ENCODE data around the gene ELSPBP1.

ELSPBP1 gene

GRCh38 chr19:47996230-47996727 lies 1.8 kb downstream of the ELSPBP1 start:
- TF ChIP-seq FOXM1 (IDR thresholded peaks at IDR 0.05; ENCODE audit: borderline replicate concordance, low read depth) = no peak
- no peak for TF ChIP-seq TCF12 (IDR thresholded peaks at IDR 0.05; ENCODE audit: low read depth)
- TF ChIP-seq EP300 (IDR thresholded peaks at IDR 0.05; ENCODE audit: borderline replicate concordance) = no peak
- TF ChIP-seq EGR1 (IDR thresholded peaks at IDR 0.05) = no peak
- no peak for TF ChIP-seq TAF1 (IDR thresholded peaks at IDR 0.05; ENCODE audit: low read depth)
- TF ChIP-seq, protein P1, sequence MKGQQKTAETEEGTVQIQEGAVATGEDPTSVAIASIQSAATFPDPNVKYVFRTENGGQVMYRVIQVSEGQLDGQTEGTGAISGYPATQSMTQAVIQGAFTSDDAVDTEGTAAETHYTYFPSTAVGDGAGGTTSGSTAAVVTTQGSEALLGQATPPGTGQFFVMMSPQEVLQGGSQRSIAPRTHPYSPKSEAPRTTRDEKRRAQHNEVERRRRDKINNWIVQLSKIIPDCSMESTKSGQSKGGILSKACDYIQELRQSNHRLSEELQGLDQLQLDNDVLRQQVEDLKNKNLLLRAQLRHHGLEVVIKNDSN (IDR thresholded peaks at IDR 0.05) = no peak
- TF ChIP-seq CREB1 (IDR thresholded peaks at IDR 0.05; ENCODE audit: low read depth) = no peak
- TF ChIP-seq NFIC (IDR thresholded peaks at IDR 0.05) = no peak
- TF ChIP-seq RAD21 (IDR thresholded peaks at IDR 0.05; ENCODE audit: low read depth) = no peak
- no peak for TF ChIP-seq YY1 (IDR thresholded peaks at IDR 0.05; ENCODE audit: low read depth)
- TF ChIP-seq ZBTB7A (IDR thresholded peaks at IDR 0.05; ENCODE audit: low read depth) = no peak
- TF ChIP-seq, protein P2, sequence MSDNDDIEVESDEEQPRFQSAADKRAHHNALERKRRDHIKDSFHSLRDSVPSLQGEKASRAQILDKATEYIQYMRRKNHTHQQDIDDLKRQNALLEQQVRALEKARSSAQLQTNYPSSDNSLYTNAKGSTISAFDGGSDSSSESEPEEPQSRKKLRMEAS (IDR thresholded peaks at IDR 0.05) = no peak
- no peak for TF ChIP-seq TEAD4 (IDR thresholded peaks at IDR 0.05)
- TF ChIP-seq, protein P3, sequence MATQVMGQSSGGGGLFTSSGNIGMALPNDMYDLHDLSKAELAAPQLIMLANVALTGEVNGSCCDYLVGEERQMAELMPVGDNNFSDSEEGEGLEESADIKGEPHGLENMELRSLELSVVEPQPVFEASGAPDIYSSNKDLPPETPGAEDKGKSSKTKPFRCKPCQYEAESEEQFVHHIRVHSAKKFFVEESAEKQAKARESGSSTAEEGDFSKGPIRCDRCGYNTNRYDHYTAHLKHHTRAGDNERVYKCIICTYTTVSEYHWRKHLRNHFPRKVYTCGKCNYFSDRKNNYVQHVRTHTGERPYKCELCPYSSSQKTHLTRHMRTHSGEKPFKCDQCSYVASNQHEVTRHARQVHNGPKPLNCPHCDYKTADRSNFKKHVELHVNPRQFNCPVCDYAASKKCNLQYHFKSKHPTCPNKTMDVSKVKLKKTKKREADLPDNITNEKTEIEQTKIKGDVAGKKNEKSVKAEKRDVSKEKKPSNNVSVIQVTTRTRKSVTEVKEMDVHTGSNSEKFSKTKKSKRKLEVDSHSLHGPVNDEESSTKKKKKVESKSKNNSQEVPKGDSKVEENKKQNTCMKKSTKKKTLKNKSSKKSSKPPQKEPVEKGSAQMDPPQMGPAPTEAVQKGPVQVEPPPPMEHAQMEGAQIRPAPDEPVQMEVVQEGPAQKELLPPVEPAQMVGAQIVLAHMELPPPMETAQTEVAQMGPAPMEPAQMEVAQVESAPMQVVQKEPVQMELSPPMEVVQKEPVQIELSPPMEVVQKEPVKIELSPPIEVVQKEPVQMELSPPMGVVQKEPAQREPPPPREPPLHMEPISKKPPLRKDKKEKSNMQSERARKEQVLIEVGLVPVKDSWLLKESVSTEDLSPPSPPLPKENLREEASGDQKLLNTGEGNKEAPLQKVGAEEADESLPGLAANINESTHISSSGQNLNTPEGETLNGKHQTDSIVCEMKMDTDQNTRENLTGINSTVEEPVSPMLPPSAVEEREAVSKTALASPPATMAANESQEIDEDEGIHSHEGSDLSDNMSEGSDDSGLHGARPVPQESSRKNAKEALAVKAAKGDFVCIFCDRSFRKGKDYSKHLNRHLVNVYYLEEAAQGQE (IDR thresholded peaks at IDR 0.05; ENCODE audit: low read depth) = no peak
- no peak for TF ChIP-seq CEBPB (IDR thresholded peaks at IDR 0.05)

DNA sequence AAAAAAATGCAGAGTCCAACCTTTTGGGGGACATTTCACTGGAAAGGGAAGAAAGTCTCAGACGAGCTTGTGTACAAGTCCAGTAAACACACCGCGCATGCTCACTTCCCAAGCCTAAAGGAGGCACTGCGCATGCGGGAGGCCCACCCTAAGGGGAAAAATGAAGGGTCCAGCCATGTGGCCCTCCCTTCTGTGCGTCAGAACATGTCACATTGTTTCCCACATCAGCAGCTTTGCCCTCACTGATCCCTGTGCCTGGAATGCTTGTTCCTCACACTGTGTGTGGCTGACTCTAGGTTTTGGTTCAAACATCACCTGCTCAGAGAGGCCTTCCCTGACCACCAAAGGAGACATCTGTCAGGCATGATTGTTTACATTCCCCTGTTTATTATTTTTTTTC lies 4.4 kb downstream of the ELSPBP1 start:
- TF ChIP-seq TCF12 (IDR thresholded peaks at IDR 0.05; ENCODE audit: low read depth) = no peak
- TF ChIP-seq YY1 (IDR thresholded peaks at IDR 0.05; ENCODE audit: low read depth) = no peak
- TF ChIP-seq CREB1 (IDR thresholded peaks at IDR 0.05; ENCODE audit: low read depth) = no peak
- TF ChIP-seq RAD21 (IDR thresholded peaks at IDR 0.05; ENCODE audit: low read depth) = no peak
- TF ChIP-seq EP300 (IDR thresholded peaks at IDR 0.05; ENCODE audit: borderline replicate concordance) = no peak
- no peak for TF ChIP-seq ZBTB7A (IDR thresholded peaks at IDR 0.05; ENCODE audit: low read depth)

DNA sequence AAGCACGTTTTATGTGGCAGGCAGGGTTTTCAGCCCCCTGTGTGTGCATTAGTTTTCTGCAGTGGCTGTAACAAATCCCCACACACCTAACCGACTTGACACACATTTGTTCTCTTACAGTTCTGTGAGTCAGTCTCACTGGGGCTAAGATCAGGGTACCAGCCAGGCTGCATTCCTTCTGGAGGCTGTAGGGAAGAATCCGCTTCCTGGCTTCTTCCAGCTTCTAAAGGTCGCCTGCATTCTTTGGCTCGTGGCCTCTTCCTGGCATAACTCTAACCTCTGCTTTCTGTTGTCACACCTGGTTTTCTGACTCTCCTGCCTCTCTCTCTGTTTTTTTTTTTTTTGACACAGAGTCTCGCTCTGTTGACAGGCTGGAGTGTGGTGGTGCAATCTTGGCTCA lies 6.4 kb downstream of the ELSPBP1 start:
- TF ChIP-seq RAD21 (IDR thresholded peaks at IDR 0.05; ENCODE audit: low read depth) (no peak), CREB1 (IDR thresholded peaks at IDR 0.05; ENCODE audit: low read depth) (no peak), NFIC (IDR thresholded peaks at IDR 0.05) (no peak), EGR1 (IDR thresholded peaks at IDR 0.05) (no peak), CEBPB (IDR thresholded peaks at IDR 0.05) (no peak), EP300 (IDR thresholded peaks at IDR 0.05; ENCODE audit: borderline replicate concordance) (no peak), FOXM1 (IDR thresholded peaks at IDR 0.05; ENCODE audit: borderline replicate concordance, low read depth) (no peak), TAF1 (IDR thresholded peaks at IDR 0.05; ENCODE audit: low read depth) (no peak), TCF12 (IDR thresholded peaks at IDR 0.05; ENCODE audit: low read depth) (no peak), YY1 (IDR thresholded peaks at IDR 0.05; ENCODE audit: low read depth) (no peak), ZBTB7A (IDR thresholded peaks at IDR 0.05; ENCODE audit: low read depth) (no peak), TEAD4 (IDR thresholded peaks at IDR 0.05) (no peak)
- TF ChIP-seq, protein P2 (IDR thresholded peaks at IDR 0.05) = no peak
- TF ChIP-seq, protein P1 (IDR thresholded peaks at IDR 0.05) = no peak
- TF ChIP-seq, protein P3 (IDR thresholded peaks at IDR 0.05; ENCODE audit: low read depth) = no peak

DNA sequence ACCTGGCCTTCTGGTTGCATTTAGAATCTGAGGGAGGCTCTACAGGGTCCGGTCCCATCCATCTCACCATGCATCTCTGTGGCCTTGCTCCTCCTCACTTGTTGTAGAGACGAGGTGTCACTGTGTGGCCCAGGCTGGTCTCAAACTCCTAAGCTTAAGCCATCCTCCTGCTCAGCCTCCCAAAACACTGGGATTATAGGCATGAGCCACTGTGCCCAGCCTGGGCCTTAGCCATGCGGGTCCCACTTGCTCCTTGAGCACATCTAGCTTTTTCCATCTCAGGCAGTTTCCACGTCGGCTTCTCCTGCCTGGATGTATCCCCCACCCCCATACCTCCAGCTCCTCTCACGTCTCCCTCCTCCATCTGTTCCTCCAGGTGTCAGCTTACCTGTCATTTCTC lies 9.8 kb downstream of the ELSPBP1 start:
- TF ChIP-seq, protein P1 (IDR thresholded peaks at IDR 0.05) = no peak
- TF ChIP-seq, protein P3 (IDR thresholded peaks at IDR 0.05; ENCODE audit: low read depth) = no peak
